Ovary (tissue), 3 donors: Measurements from ENCODE around the gene PPT1.

Experiments
- EP300 ChIP-seq: sonication (generic); formaldehyde crosslinking; IDR thresholded peaks from one replicate; pipeline ENCODE4 v1.6.1; 2017; ENCODE audit warnings: antibody characterized with exemption
- TF ChIP-seq, protein P1 (sequence below), 3 donors: fragments of 450-650 bp in 2 of 3; fragments of 200-600 bp in 1 of 3; IDR thresholded peaks; one replicate each; pipeline versions ENCODE4 v1.5.1 to v1.8.0; 2016 to 2022; ENCODE audit warnings: antibody characterized with exemption in 3 of 3, mild to moderate bottlenecking in 1 of 3
- donor health status: DM: no; HTN: no; CAD: no.

DNA sequence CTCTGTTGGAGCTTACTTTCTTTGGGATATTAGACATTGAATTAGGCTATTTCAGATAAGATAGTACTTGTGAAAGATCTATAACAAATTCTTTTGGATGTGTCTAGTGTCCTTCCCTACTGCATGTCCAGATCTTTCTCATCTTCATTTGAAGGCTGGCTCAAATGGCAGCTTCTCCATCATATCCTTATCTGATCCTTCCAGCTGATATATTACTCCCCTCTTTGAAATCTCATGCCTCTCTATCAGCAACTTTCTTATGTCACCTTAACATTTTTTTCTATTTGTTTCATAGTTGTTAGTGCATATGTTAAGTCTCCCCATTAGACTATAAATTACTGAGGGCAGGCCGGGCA is 39.0 kb downstream of the PPT1 start:
- TF ChIP-seq, protein P1, sequence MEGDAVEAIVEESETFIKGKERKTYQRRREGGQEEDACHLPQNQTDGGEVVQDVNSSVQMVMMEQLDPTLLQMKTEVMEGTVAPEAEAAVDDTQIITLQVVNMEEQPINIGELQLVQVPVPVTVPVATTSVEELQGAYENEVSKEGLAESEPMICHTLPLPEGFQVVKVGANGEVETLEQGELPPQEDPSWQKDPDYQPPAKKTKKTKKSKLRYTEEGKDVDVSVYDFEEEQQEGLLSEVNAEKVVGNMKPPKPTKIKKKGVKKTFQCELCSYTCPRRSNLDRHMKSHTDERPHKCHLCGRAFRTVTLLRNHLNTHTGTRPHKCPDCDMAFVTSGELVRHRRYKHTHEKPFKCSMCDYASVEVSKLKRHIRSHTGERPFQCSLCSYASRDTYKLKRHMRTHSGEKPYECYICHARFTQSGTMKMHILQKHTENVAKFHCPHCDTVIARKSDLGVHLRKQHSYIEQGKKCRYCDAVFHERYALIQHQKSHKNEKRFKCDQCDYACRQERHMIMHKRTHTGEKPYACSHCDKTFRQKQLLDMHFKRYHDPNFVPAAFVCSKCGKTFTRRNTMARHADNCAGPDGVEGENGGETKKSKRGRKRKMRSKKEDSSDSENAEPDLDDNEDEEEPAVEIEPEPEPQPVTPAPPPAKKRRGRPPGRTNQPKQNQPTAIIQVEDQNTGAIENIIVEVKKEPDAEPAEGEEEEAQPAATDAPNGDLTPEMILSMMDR (IDR thresholded peaks at IDR 0.05), result no peak
- TF ChIP-seq EP300, result no peak
